HG02870 (cell line): ENCODE results near the gene BPIFA3.
"Not testable (repeated sequence)": the region's sequence is repeated elsewhere in the genome, so short reads cannot be mapped to it uniquely, and the experiment has no call there.

Experiments used
- ATAC-seq: cut with Tn5 transposase; IDR thresholded peaks from one replicate; pipeline ENCODE4 v1.9.1; 2021; ENCODE audit warnings: mild to moderate bottlenecking, moderate library complexity; ENCODE audit not compliant: unreplicated experiment

Gene BPIFA3

GRCh38 chr20:33217052-33217451, at the start of gene BPIFA3:
BPIFA3 (plus strand) TSS chr20:33217352; CDS start chr20:33217537, 185 bp downstream.
- ATAC-seq, result no peak

GRCh38 chr20:33167859-33168258, 49.3 kb upstream of the BPIFA3 start, which contains the start of gene BPIFA2:
BPIFA2 (plus strand) TSS chr20:33168159; CDS start chr20:33169146, 987 bp downstream.
- ATAC-seq, result no peak

GRCh38 chr20:33169176-33169794, 47.9 kb upstream of the BPIFA3 start:
- ATAC-seq, result no peak

GRCh38 chr20:33172781-33173180, 44.4 kb upstream of the BPIFA3 start:
- no peak for ATAC-seq

- no peak for ATAC-seq
These were observed 42.0 kb upstream of the BPIFA3 start for GRCh38 chr20:33175123-33175522.

- ATAC-seq, result no peak
These were observed 41.1 kb upstream of the BPIFA3 start for GRCh38 chr20:33176101-33176500.

GRCh38 chr20:33177866-33178265, 39.3 kb upstream of the BPIFA3 start:
- no peak for ATAC-seq

GRCh38 chr20:33178726-33179125, 38.4 kb upstream of the BPIFA3 start:
- ATAC-seq, result no peak

GRCh38 chr20:33180169-33180568, 37.0 kb upstream of the BPIFA3 start:
- no peak for ATAC-seq

GRCh38 chr20:33181482-33182093, 35.6 kb upstream of the BPIFA3 start:
- no peak for ATAC-seq

- no peak for ATAC-seq
These were observed 33.8 kb upstream of the BPIFA3 start for GRCh38 chr20:33183312-33183711.

GRCh38 chr20:33185031-33185590, 32.0 kb upstream of the BPIFA3 start:
- not testable (repeated sequence) for ATAC-seq

- ATAC-seq, result no peak
These were observed 29.7 kb upstream of the BPIFA3 start for GRCh38 chr20:33187491-33187890.

- no peak for ATAC-seq
These were observed 28.7 kb upstream of the BPIFA3 start for GRCh38 chr20:33188421-33188820.

GRCh38 chr20:33191484-33191883, 25.7 kb upstream of the BPIFA3 start:
- no peak for ATAC-seq

GRCh38 chr20:33191955-33192354, 25.2 kb upstream of the BPIFA3 start:
- no peak for ATAC-seq

- no peak for ATAC-seq
These were observed 24.1 kb upstream of the BPIFA3 start for GRCh38 chr20:33192912-33193501.

GRCh38 chr20:33199026-33199425, 18.1 kb upstream of the BPIFA3 start:
- ATAC-seq, result no peak

- no peak for ATAC-seq
These were observed 14.7 kb upstream of the BPIFA3 start for GRCh38 chr20:33202451-33202850.

- no peak for ATAC-seq
These were observed 13.7 kb upstream of the BPIFA3 start for GRCh38 chr20:33203444-33203843.

GRCh38 chr20:33209789-33210188, 7.4 kb upstream of the BPIFA3 start:
- no peak for ATAC-seq

GRCh38 chr20:33210371-33210770, 6.8 kb upstream of the BPIFA3 start:
- no peak for ATAC-seq
